DND-41 (cell line): ENCODE data around the gene DDX39B.

Experiments
- ATAC-seq: fragments of 200-7000 bp; cut with Tn5 transposase; 3 replicates; pipeline ENCODE4 v1.9.1; 2021; ENCODE audit warnings: low read depth; ENCODE audit not compliant: insufficient read depth
- DNase-seq: peaks from one replicate; pipeline ENCODE4 v3.0.0-alpha.2; 2020
- H2AFZ ChIP-seq: 2 replicates; pipeline ENCODE4 v1.6.0; 2012; ENCODE audit warnings: low read depth, low read length
- H3K27ac ChIP-seq: 2 replicates; pipeline ENCODE4 v1.5.1; 2012; ENCODE audit warnings: low read length, inconsistent platforms
- H3K27me3 ChIP-seq: fragments of 200-600 bp; sonication (generic); 2 replicates; pipeline ENCODE4 v1.6.0; 2012; ENCODE audit warnings: low read length, mild to moderate bottlenecking, inconsistent platforms; ENCODE audit not compliant: insufficient read depth, poor library complexity
- H3K36me3 ChIP-seq: 2 replicates; pipeline ENCODE4 v1.5.1; 2012; ENCODE audit warnings: low read length, inconsistent platforms; ENCODE audit not compliant: insufficient read depth
- H3K4me1 ChIP-seq: 2 replicates; pipeline ENCODE4 v1.5.1; 2012; ENCODE audit warnings: mild to moderate bottlenecking, low read length; ENCODE audit not compliant: insufficient read depth
- H3K4me2 ChIP-seq: 2 replicates; pipeline ENCODE4 v1.6.0; 2012; ENCODE audit warnings: mild to moderate bottlenecking, moderate library complexity, low read length, inconsistent platforms; ENCODE audit not compliant: insufficient read depth
- H3K4me3 ChIP-seq, 2 experiments: fragments of 200-600 bp in 1 of 2; shearing (Covaris generic) in 1 of 2; 2 replicates each; pipeline ENCODE4 v1.5.1; 2012 to 2016; ENCODE audit warnings: inconsistent platforms in 2 of 2, low read length in 2 of 2, mild to moderate bottlenecking in 2 of 2, low read depth in 1 of 2, moderate library complexity in 1 of 2
- H3K79me2 ChIP-seq: 2 replicates; pipeline ENCODE4 v1.6.0; 2012; ENCODE audit warnings: low read length, inconsistent platforms; ENCODE audit not compliant: insufficient read depth
- H3K9ac ChIP-seq: 2 replicates; pipeline ENCODE4 v1.6.0; 2012; ENCODE audit warnings: low read depth, mild to moderate bottlenecking, inconsistent platforms, low read length, moderate library complexity
- H3K9me3 ChIP-seq: 2 replicates; pipeline ENCODE4 v1.5.1; 2012; ENCODE audit warnings: low read length, moderate library complexity, mild to moderate bottlenecking, inconsistent platforms; ENCODE audit not compliant: insufficient read depth, severe bottlenecking
- H4K20me1 ChIP-seq: 2 replicates; pipeline ENCODE4 v1.6.0; 2012; ENCODE audit warnings: low read length; ENCODE audit not compliant: insufficient read depth
- EZH2 ChIP-seq: IDR thresholded peaks from 3 replicates; pipeline ENCODE4 v1.6.1; 2012; ENCODE audit warnings: borderline replicate concordance, low read depth, mild to moderate bottlenecking, moderate library complexity, low read length, inconsistent platforms; ENCODE audit not compliant: severe bottlenecking
- TF ChIP-seq, protein P1 (sequence below): IDR thresholded peaks from 2 replicates; pipeline ENCODE4 v1.5.1; 2012; ENCODE audit warnings: borderline replicate concordance, low read length, moderate library complexity, mild to moderate bottlenecking; ENCODE audit not compliant: poor library complexity, severe bottlenecking; ENCODE audit errors: extremely low read depth

The DDX39B gene

DNA sequence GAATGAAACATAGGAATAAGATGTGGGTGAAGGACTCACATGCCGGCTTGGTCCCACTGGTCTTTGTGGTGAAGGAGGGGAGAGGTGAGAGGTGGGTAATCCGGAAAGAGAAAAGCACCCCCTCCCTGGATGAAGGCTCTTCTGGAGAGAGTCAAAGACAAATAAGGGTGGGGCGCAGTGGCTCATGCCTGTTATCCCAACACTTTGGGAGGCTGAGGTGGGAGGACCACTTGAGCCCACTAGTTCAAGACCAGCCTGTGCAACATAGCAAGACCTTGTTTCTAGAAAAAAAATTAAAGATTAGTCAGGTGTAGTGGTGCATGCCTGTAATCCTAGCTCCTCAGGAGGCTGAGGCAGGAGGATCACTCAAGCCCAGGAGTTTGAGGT is 37.3 kb upstream of the DDX39B start:
- Histone ChIP-seq H3K4me1 (peaks cover 57% of the 10 kb centered on the region), H3K27ac (no peak overlapping the region), H3K79me2 (peaks cover 4% of the 10 kb centered on the region; the same call in 1 of the 2 replicates), H4K20me1 (no peaks in the 10 kb centered on the region), H3K4me2 (no peak overlapping the region), H3K9ac (no peak overlapping the region), H2AFZ (no peak overlapping the region), H3K27me3 (peaks cover 10% of the 10 kb centered on the region), H3K9me3 (no peaks in the 10 kb centered on the region), H3K36me3 (no peaks in the 10 kb centered on the region; the same call in 1 of the 2 replicates), H3K4me3 (no peak overlapping the region)
- TF ChIP-seq, protein P1, sequence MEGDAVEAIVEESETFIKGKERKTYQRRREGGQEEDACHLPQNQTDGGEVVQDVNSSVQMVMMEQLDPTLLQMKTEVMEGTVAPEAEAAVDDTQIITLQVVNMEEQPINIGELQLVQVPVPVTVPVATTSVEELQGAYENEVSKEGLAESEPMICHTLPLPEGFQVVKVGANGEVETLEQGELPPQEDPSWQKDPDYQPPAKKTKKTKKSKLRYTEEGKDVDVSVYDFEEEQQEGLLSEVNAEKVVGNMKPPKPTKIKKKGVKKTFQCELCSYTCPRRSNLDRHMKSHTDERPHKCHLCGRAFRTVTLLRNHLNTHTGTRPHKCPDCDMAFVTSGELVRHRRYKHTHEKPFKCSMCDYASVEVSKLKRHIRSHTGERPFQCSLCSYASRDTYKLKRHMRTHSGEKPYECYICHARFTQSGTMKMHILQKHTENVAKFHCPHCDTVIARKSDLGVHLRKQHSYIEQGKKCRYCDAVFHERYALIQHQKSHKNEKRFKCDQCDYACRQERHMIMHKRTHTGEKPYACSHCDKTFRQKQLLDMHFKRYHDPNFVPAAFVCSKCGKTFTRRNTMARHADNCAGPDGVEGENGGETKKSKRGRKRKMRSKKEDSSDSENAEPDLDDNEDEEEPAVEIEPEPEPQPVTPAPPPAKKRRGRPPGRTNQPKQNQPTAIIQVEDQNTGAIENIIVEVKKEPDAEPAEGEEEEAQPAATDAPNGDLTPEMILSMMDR, result no peak
- TF ChIP-seq EZH2, result no peak
- no peak for ATAC-seq
- DNase-seq, result no peak

DNA sequence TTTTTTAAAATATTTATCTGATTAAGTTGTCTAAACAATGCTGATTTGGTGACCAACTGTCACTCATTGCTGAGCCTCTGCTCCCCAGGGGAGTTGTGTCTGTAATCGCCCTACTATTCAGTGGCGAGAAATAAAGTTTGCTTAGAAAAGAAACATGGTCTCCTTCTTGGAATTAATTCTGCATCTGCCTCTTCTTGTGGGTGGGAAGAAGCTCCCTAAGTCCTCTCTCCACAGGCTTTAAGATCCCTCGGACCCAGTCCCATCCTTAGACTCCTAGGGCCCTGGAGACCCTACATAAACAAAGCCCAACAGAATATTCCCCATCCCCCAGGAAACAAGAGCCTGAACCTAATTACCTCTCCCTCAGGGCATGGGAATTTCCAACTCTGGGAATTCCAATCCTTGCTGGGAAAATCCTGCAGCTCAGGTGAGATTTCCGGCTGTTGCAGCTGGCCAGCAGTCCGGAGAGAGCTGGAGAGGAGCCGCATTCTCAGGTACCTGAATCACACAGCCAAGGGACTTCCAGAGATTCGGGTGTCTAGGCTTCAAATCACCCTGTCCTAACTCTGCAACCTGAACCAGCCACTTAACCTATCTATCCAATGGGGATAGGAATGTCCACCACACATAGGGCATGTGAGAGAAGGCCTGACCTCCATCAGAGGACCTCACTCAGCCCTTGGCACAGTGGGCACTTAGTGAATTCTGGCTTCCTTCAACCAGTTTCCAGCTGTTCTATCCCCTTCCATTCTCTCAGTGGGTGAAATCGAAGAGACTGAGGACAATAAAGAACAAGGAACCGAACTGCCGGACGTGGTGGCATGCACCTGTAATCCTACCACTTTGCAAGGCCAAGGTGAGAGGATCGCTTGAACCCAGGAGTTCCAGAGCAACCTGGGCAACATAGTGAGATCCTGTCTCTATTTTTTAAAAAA is 36.6 kb upstream of the DDX39B start:
- Histone ChIP-seq H3K4me3 (no peak overlapping the region), H2AFZ (no peak overlapping the region), H3K4me2 (no peak overlapping the region), H3K9ac (no peak overlapping the region), H3K36me3 (no peaks in the 10 kb centered on the region; the same call in 1 of the 2 replicates), H3K9me3 (no peaks in the 10 kb centered on the region), H3K27me3 (peaks cover 10% of the 10 kb centered on the region), H4K20me1 (no peaks in the 10 kb centered on the region), H3K27ac (no peak overlapping the region), H3K4me1 (peaks cover 57% of the 10 kb centered on the region), H3K79me2 (peaks cover 4% of the 10 kb centered on the region; the same call in 1 of the 2 replicates)
- ATAC-seq (no peak), DNase-seq (no peak)
- no peak for TF ChIP-seq EZH2
- TF ChIP-seq, protein P1, result no peak

DNA sequence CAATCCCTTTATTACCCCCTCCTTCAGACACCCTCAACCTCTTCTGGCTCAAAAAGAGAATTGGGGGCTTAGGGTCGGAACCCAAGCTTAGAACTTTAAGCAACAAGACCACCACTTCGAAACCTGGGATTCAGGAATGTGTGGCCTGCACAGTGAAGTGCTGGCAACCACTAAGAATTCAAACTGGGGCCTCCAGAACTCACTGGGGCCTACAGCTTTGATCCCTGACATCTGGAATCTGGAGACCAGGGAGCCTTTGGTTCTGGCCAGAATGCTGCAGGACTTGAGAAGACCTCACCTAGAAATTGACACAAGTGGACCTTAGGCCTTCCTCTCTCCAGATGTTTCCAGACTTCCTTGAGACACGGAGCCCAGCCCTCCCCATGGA is 35.8 kb upstream of the DDX39B start:
- ATAC-seq (no peak), DNase-seq (no peak)
- H4K20me1 ChIP-seq, result no peaks in the 10 kb centered on the region
- TF ChIP-seq, protein P1, result no peak
- TF ChIP-seq EZH2, result no peak
- no peak overlapping the region for H3K4me3 ChIP-seq
- no peaks in the 10 kb centered on the region for H3K9me3 ChIP-seq
- H2AFZ ChIP-seq, result no peak overlapping the region
- H3K9ac ChIP-seq, result no peak overlapping the region
- H3K27me3 ChIP-seq, result peaks cover 10% of the 10 kb centered on the region
- H3K4me1 ChIP-seq, result peaks cover 52% of the 10 kb centered on the region
- no peaks in the 10 kb centered on the region; the same call in 1 of the 2 replicates for H3K36me3 ChIP-seq
- H3K4me2 ChIP-seq, result no peak overlapping the region
- H3K27ac ChIP-seq, result no peak overlapping the region
- peaks cover 4% of the 10 kb centered on the region; the same call in 1 of the 2 replicates for H3K79me2 ChIP-seq
